Hematopoietic multipotent progenitor cell treated with erythropoietin and hydrocortisone succinate and interleukin-3 and kit ligand, for 17 days (in vitro differentiated cells): ENCODE results near the gene FPGS.
A peak's percentile ranks its signal among the peaks of the same experiment; 100 is the strongest.
"Not testable (repeated sequence)": the region's sequence is repeated elsewhere in the genome, so short reads cannot be mapped to it uniquely, and the experiment has no call there.

ENCODE experiments used
- DNase-seq: peaks from one replicate; pipeline ENCODE4 v3.0.0-alpha.2; 2015; ENCODE audit warnings: low spot score

Gene FPGS

GRCh38 chr9:127812936-127813675 lies 10.4 kb downstream of the FPGS start:
- no peak for DNase-seq

- DNase-seq: no peak
These were observed 11.1 kb downstream of the FPGS start for GRCh38 chr9:127813686-127814226.

GRCh38 chr9:127814619-127815511 lies 12.2 kb downstream of the FPGS start:
- no peak for DNase-seq

GRCh38 chr9:127815512-127816361 lies 13.1 kb downstream of the FPGS start:
- no peak for DNase-seq

GRCh38 chr9:127816362-127816725 lies 13.7 kb downstream of the FPGS start:
- DNase-seq: no peak

- no peak for DNase-seq
These were observed 14.0 kb downstream of the FPGS start for GRCh38 chr9:127816728-127817127.

- DNase-seq: no peak
These were observed 15.3 kb downstream of the FPGS start for GRCh38 chr9:127817881-127818434.

- no peak for DNase-seq
These were observed 15.9 kb downstream of the FPGS start for GRCh38 chr9:127818574-127818973.

GRCh38 chr9:127822108-127822507 lies 19.4 kb downstream of the FPGS start:
- no peak for DNase-seq

- no peak for DNase-seq
These were observed 22.8 kb downstream of the FPGS start for GRCh38 chr9:127825319-127826051.

- no peak for DNase-seq
These were observed 23.7 kb downstream of the FPGS start for GRCh38 chr9:127826253-127826913.

GRCh38 chr9:127828262-127829031 lies 25.8 kb downstream of the FPGS start:
- DNase-seq: peak; percentile 40

GRCh38 chr9:127829205-127829906 lies 26.7 kb downstream of the FPGS start:
- DNase-seq: no peak

- DNase-seq: no peak
These were observed 29.6 kb downstream of the FPGS start for GRCh38 chr9:127832248-127832647.

GRCh38 chr9:127833555-127833954 lies 30.9 kb downstream of the FPGS start:
- DNase-seq: no peak

GRCh38 chr9:127835991-127836516 lies 33.4 kb downstream of the FPGS start:
- DNase-seq: no peak

GRCh38 chr9:127836561-127836960 lies 33.9 kb downstream of the FPGS start:
- DNase-seq: not testable (repeated sequence)

GRCh38 chr9:127837346-127837745 lies 34.7 kb downstream of the FPGS start:
- DNase-seq: no peak
